ENCODE measurements around the gene RHOH.

GRCh38 chr4:40289366-40290188 is 92.7 kb downstream of the RHOH start:
- TF ChIP-seq PBX3 (IDR thresholded peaks at IDR 0.05; ENCODE audit: insufficient replicate concordance, low read depth, low read length), result no peak
- TF ChIP-seq CTCF (IDR thresholded peaks at IDR 0.05 in 2 of 3, conservative IDR thresholded peaks at IDR 0.05 in 1 of 3; ENCODE audit: control insufficient read depth in 2 of 3, extremely low read depth in 1 of 3, insufficient read depth in 1 of 3, low read depth in 3 of 3, low read length in 3 of 3), result no peak
- TF ChIP-seq SIX5 (IDR thresholded peaks at IDR 0.05; ENCODE audit: low read depth, low read length, severe bottlenecking), result no peak
- TF ChIP-seq RAD51 (IDR thresholded peaks at IDR 0.05), result no peak

Measured in GM12878 (cell line).